Ascending aorta (tissue), 2 donors: ENCODE results near the gene HSPH1. TPM values are rescaled to one million over a fixed set of nuclear protein-coding genes. Genes with fewer than 3 reads are reported as not detected.

Experiments
- DNase-seq, 2 donors: peaks; one replicate each; pipeline ENCODE4 v3.0.0-alpha.2; 2019; ENCODE audit warnings: low spot score in 2 of 2
- H3K27ac ChIP-seq, 2 donors: fragments of 200-600 bp; sonication (generic); one replicate each; pipeline ENCODE4 v1.5.1; 2016 to 2017; ENCODE audit warnings: mild to moderate bottlenecking in 1 of 2
- H3K27me3 ChIP-seq: fragments of 200-600 bp; sonication (generic); one replicate; pipeline ENCODE4 v1.5.1; 2017
- H3K36me3 ChIP-seq, 2 donors: fragments of 200-600 bp; sonication (generic); one replicate each; pipeline ENCODE4 v1.5.1; 2016
- H3K4me1 ChIP-seq, 2 donors: fragments of 200-600 bp; sonication (generic); one replicate each; pipeline ENCODE4 v1.5.1; 2016 to 2017; ENCODE audit warnings: mild to moderate bottlenecking in 1 of 2
- H3K4me3 ChIP-seq, 2 donors: fragments of 200-600 bp; sonication (generic); one replicate each; pipeline ENCODE4 v1.5.1; 2016 to 2017; ENCODE audit warnings: mild to moderate bottlenecking in 1 of 2
- H3K9me3 ChIP-seq, 2 donors: fragments of 200-600 bp; sonication (generic); one replicate each; pipeline ENCODE4 v1.5.1; 2016
- intact Hi-C: fragments of 100-400 bp; cut with DNase I; formaldehyde crosslinking; loops from one replicate; pipeline ENCODE4 v1.15.1; 2023
- total RNA-seq: library from RNA; depleted of rRNA; stranded (reverse); fragments of >200 nt; gene quantifications from one replicate; pipeline ENCODE4 v1.1.0, GENCODE V29; 2016
- TF ChIP-seq, protein P1 (sequence below), 3 experiments: fragments of 200-600 bp in 2 of 3; fragments of 450-650 bp in 1 of 3; sonication (generic) in 2 of 3; IDR thresholded peaks; one replicate each; pipeline ENCODE4 v1.5.1; 2016 to 2019; ENCODE audit warnings: antibody characterized with exemption in 3 of 3, mild to moderate bottlenecking in 1 of 3, moderate library complexity in 1 of 3

Gene HSPH1
- total RNA-seq, 1 donor from 2014 or later: 20.6 TPM

DNA sequence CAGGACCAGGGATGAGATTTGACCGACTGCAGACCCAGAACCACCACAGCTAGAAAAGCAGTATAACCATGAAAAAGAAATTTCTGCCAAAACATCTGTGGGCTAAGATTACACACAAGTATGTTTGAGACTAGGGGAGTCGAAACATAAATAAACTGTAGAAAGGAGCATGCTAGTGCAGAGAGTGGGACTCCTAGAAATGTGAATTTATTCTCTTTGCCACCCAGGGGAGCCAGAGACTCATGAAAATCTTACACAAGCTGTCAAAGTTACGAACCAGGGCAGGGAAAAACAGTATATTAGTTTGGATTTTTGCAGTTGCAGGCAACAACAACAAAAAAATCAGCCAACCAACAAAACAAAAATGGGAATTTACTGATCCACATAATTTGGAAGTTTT is 12.3 kb upstream of the HSPH1 start:
- intact Hi-C loops: no loop called here
- H3K9me3 ChIP-seq: no peaks in the 10 kb centered on the region
- no peaks in the 10 kb centered on the region for H3K27me3 ChIP-seq
- no peak overlapping the region for H3K27ac ChIP-seq
- H3K4me1 ChIP-seq: no peaks in the 10 kb centered on the region
- H3K4me3 ChIP-seq: no peak overlapping the region
- TF ChIP-seq, protein P1, sequence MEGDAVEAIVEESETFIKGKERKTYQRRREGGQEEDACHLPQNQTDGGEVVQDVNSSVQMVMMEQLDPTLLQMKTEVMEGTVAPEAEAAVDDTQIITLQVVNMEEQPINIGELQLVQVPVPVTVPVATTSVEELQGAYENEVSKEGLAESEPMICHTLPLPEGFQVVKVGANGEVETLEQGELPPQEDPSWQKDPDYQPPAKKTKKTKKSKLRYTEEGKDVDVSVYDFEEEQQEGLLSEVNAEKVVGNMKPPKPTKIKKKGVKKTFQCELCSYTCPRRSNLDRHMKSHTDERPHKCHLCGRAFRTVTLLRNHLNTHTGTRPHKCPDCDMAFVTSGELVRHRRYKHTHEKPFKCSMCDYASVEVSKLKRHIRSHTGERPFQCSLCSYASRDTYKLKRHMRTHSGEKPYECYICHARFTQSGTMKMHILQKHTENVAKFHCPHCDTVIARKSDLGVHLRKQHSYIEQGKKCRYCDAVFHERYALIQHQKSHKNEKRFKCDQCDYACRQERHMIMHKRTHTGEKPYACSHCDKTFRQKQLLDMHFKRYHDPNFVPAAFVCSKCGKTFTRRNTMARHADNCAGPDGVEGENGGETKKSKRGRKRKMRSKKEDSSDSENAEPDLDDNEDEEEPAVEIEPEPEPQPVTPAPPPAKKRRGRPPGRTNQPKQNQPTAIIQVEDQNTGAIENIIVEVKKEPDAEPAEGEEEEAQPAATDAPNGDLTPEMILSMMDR (IDR thresholded peaks at IDR 0.05): no peak
- DNase-seq: no peak
- no peaks in the 10 kb centered on the region for H3K36me3 ChIP-seq

DNA sequence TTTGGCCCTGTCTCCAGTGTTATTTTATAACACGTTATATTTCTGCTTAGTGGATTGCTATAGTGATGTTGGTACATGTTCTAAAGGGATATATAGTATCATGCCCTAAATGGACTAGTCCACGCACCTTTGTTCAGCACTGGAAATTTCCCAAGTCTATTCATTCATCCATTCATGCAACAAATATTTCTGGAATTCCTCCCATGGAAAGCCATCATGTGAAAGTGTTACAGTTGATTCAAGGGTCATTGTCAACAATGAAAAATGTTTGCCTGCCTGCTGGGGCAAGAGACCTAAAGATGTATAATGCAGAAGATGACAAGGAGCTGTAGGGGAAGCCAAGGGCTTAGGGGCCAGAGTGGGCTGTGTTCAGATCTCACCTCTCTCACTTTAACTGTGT is 10.8 kb upstream of the HSPH1 start:
- no peak overlapping the region for H3K4me3 ChIP-seq
- no peaks in the 10 kb centered on the region for H3K4me1 ChIP-seq
- intact Hi-C loops: no loop called here
- TF ChIP-seq, protein P1 (IDR thresholded peaks at IDR 0.05): no peak
- no peaks in the 10 kb centered on the region for H3K9me3 ChIP-seq
- DNase-seq: no peak
- no peaks in the 10 kb centered on the region for H3K36me3 ChIP-seq
- no peak overlapping the region for H3K27ac ChIP-seq
- H3K27me3 ChIP-seq: no peaks in the 10 kb centered on the region

DNA sequence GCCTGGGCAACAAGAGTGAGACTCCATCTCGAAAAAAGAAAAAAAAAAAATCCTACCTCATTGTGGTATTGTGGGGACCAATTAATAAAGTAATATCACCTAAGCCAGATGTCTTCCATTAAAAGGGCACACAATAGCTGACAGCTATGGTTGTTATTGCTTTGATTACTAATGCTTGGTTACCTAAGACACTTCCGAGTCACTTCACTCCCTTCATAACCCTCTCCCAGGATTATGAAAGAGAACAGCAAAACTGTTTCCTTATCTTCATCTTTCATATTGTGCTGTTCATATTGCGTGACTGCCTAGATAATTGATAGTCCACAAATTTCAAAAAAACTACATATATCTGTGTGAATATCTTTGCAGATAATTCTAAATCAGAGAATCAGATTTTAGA is 10.3 kb upstream of the HSPH1 start:
- Histone ChIP-seq H3K36me3 (no peaks in the 10 kb centered on the region), H3K9me3 (no peaks in the 10 kb centered on the region), H3K27me3 (no peaks in the 10 kb centered on the region), H3K27ac (no peak overlapping the region), H3K4me3 (no peak overlapping the region), H3K4me1 (no peaks in the 10 kb centered on the region)
- DNase-seq: no peak
- intact Hi-C loops: no loop called here
- TF ChIP-seq, protein P1 (IDR thresholded peaks at IDR 0.05): no peak

- H3K36me3 ChIP-seq: no peaks in the 10 kb centered on the region
- H3K27me3 ChIP-seq: no peaks in the 10 kb centered on the region
- DNase-seq: no peak
- intact Hi-C loops: loop anchor here (10.0 kb wide), 2 partner anchors 704 to 1146 kb away; partner anchors contain the start of genes BRCA2, HMGB1 and ZAR1L
- no peak overlapping the region for H3K27ac ChIP-seq
- TF ChIP-seq, protein P1 (IDR thresholded peaks at IDR 0.05): no peak
- no peaks in the 10 kb centered on the region for H3K4me1 ChIP-seq
- no peak overlapping the region for H3K4me3 ChIP-seq
- H3K9me3 ChIP-seq: no peaks in the 10 kb centered on the region
Measured at GRCh38 chr13:31168736-31169135, 7.0 kb upstream of the HSPH1 start.

GRCh38 chr13:31168166-31168565 is 6.5 kb upstream of the HSPH1 start:
- no peaks in the 10 kb centered on the region for H3K27me3 ChIP-seq
- H3K9me3 ChIP-seq: no peaks in the 10 kb centered on the region
- DNase-seq: no peak
- no peak overlapping the region for H3K4me3 ChIP-seq
- no peak overlapping the region for H3K27ac ChIP-seq
- H3K4me1 ChIP-seq: no peaks in the 10 kb centered on the region
- TF ChIP-seq, protein P1 (IDR thresholded peaks at IDR 0.05): no peak
- H3K36me3 ChIP-seq: no peaks in the 10 kb centered on the region
- intact Hi-C loops: loop anchor here (10.0 kb wide), 2 partner anchors 703 to 1147 kb away; partner anchors contain the start of genes BRCA2, HMGB1 and ZAR1L

- intact Hi-C loops: loop anchor here (10.0 kb wide), 2 partner anchors 703 to 1147 kb away; partner anchors contain the start of genes BRCA2, HMGB1 and ZAR1L
- H3K9me3 ChIP-seq: no peaks in the 10 kb centered on the region
- TF ChIP-seq, protein P1 (IDR thresholded peaks at IDR 0.05): no peak
- H3K4me1 ChIP-seq: no peaks in the 10 kb centered on the region
- no peak overlapping the region for H3K4me3 ChIP-seq
- no peaks in the 10 kb centered on the region for H3K36me3 ChIP-seq
- DNase-seq: no peak
- H3K27me3 ChIP-seq: no peaks in the 10 kb centered on the region
- H3K27ac ChIP-seq: no peak overlapping the region
Measured at GRCh38 chr13:31167490-31167889, 5.8 kb upstream of the HSPH1 start.
